NAMALWA (cell line): Measurements from ENCODE around the gene CDRT4.

Source experiments
- DNase-seq: peaks from one replicate; pipeline ENCODE4 v3.0.0-alpha.2; 2015; ENCODE audit warnings: low spot score

The CDRT4 gene

GRCh38 chr17:15492791-15493692 is 25.6 kb upstream of the CDRT4 start:
- no peak for DNase-seq

DNA sequence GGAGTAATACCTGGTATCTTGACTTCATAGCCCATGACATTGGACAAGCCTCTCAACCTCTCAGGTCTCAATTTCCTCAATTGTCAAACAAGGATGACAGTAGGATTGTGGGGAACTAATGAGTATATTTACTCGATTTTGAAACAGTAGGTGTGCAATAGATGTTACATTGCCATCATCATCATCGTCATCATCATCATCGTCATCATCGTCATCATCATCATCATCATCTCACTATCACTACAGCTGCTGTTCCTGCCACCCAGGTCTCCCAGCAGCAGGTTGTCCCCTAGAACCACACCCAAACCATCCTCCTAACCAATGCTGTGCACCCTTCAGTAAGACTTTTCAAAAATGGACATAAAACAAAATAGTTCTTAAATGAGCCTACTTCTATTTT is 24.8 kb upstream of the CDRT4 start:
- DNase-seq, result no peak

- no peak for DNase-seq
These were observed 23.3 kb upstream of the CDRT4 start for GRCh38 chr17:15490634-15491261.

DNA sequence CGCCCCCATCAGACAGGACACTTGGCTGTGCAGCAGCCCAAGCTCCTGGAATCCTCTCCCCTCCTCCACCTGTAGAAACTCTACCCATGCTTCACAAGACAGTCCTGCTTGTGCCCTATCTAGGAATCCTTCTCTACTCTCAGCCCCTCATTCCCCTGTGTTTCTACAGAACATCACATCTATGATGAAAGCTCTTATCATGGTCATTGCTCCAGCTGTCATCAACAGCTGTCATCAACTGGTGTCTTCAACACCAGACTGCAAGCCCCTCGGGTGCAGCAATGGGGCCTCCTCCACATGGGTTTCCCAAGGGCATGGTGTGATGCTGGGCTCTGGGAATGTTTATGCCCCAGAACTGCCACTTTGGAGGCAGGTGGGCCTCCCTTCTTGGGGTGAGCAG is 21.1 kb upstream of the CDRT4 start:
- DNase-seq, result no peak

- DNase-seq, result no peak
These were observed 17.6 kb upstream of the CDRT4 start for GRCh38 chr17:15485045-15485444.

DNA sequence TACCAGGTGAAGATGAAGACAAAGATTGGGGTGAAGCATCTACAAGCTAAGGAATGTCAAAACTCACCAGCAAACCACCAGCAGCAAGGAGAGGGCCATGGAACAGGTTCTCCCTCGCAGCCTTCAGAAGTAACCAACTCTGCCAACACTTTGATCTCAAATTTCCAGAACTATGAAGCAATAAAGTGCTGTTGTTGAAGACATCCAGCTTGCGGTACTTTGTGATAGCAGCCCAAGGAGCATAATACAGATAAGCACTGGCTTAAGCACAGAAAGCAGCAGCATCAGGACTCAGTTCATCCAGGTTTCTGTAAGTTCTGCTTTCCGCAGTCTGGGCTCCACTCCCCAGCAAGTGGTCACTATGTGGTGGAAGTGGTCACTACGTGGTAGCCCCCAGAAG is 16.0 kb upstream of the CDRT4 start:
- DNase-seq, result no peak

DNA sequence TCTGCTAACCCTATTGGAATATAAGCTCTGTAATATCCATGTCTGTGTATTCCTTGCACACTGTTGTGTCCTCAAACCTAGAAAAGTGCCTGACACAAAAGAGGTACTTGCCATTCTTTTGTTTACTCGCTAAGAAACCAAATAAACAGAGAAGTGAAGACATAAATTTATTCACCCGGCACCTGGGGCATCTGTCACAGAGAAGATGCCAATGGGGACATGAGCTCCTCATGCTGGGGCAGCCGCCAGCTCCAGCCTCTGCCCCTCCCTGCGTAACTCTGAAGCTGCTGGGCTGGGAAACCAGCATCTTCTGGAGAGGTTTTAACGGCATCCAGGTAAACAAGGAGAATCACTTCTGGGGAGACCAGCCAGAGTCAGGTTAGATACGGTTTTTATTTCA is 15.1 kb upstream of the CDRT4 start:
- DNase-seq, result no peak

GRCh38 chr17:15481481-15481880 is 14.1 kb upstream of the CDRT4 start:
- no peak for DNase-seq

- DNase-seq, result no peak
These were observed 12.8 kb upstream of the CDRT4 start for GRCh38 chr17:15480204-15480603.

- DNase-seq, result no peak
These were observed 12.3 kb upstream of the CDRT4 start for GRCh38 chr17:15479703-15480102.

GRCh38 chr17:15478845-15479244 is 11.4 kb upstream of the CDRT4 start:
- no peak for DNase-seq

DNA sequence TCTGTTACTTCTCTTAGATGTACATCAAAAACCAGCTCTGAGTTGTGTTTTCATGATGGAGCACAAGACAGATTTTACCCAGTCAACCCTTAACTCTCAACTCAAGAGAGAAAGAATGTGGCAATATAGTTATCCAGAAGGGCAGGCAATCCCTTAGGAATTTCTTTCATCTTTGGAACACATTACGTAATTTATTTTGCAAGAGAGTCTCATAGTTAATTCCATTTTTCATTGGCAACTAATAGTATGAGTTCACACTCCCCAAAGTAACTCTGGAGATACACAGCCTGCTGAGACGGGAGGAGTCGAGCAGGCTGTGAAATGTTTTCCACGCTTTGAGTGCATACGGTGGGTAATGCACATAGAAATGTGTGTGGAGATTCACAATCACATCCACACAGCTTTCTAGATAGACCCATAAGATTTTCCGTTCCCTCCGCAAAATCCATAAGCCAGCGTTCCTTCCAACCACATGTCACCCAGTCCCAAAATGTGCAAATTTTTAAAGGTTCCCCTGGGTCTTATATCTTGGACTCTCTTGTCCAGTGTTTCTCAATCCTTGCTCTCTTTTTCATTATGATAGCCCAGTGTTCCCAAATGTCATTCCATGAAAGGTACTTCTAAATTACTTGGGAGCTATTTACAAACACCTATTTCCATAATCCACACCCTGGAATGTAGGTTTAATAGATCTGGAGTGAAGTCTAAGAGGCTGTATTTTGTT is 8.4 kb upstream of the CDRT4 start:
- DNase-seq, result no peak

GRCh38 chr17:15472891-15473290 is 5.5 kb upstream of the CDRT4 start:
- no peak for DNase-seq

DNA sequence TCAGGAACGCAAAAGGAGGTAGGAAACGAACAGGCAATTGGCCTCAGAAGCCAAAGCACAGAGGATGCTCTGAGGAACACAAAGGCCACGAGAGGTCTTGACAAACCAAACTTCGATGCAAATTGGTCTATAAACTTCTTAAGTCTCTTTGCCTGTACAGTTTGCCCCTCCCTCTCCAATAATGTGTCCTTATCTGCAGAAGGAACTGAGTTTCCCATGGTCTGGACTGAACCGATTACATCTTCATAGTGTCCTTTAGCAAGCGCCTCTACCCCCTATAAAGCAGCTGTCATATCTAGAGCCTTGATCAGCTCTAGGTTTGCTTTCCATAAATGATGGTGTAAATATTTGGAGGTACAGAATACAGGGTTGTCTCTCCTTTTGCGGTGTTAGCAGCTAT is 3.1 kb upstream of the CDRT4 start:
- DNase-seq, result no peak

GRCh38 chr17:15469260-15469659 is 1.8 kb upstream of the CDRT4 start:
- no peak for DNase-seq

GRCh38 chr17:15468126-15468525 is 705 bp upstream of the CDRT4 start:
- DNase-seq, result no peak

- DNase-seq, result no peak
These were observed 1.3 kb downstream of the CDRT4 start for GRCh38 chr17:15466131-15466530.

- no peak for DNase-seq
These were observed 2.2 kb downstream of the CDRT4 start for GRCh38 chr17:15465045-15465701.

DNA sequence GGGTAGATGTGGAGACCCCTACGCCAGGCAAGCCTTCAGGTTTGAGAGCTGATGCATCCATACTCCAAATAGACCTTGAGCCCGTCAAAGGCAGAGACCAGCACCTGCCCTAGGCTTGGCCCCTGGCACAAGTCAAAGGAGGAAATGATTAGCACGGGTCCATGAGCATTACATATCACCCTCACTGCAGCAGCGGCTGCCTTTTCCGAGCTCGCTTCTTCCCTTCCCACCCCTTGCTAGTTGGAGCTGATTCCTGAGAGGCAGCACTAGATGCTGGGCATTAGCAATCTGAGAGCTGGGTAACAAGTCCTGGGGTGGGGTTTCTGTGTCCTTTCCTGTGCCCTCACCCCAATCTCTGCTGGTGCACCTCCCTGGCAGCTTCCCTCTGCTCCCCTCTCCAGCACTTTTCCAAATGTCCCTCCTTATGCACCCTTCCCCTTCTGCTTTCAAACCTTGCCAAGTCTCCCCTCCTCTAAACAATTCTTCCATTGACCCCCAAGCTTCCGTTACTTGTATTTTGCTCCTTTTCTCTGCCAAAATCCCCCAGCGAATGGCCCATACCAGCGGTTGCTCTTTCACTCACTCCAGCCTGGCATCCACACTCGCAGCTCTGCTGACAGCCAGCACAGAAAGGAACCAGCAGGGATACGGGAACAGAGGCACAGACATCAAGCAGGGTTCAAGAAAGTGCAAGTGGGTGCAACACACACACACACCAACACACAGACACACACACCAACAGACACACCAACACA is 3.0 kb downstream of the CDRT4 start:
- no peak for DNase-seq

DNA sequence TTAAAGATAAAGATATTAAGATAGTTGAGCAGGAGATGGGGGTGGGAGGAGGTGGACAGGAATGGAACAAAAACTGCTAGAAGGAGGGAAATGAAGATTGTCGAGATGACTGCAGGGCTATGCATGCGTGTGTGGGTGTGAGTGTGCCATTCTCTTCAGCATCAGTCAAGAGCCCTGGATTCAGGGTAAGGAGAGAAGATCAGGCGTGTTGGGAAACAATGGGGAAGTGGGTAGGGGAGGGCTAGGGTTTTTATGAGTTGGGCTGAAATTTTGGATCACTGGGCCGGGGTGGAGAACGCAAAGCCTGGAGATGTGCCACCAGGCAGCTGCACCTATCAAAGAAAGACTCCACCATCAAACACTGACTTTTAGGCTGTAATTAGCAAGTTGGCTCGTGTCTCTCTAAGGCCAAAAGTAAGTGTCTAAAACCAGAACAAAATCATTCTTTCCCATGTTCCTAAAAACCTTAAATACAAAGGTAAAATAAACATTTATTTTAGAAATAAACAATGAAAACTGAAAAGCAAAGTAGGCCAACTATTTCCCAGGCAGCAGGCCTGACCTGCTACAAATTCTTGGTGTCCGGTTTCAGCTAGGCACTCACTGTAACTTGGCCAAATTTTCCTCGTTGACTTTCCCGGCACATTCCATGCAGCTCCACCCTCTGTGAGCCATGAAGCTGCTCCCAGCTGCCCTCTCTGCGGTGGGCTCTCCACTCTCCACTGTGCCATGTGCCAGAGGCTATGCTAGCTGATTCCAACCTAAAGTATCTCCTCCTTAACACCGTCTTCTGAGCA is 4.2 kb downstream of the CDRT4 start:
- no peak for DNase-seq

- no peak for DNase-seq
These were observed 9.7 kb downstream of the CDRT4 start for GRCh38 chr17:15457723-15458094.
